IPS-NIHi7 (cell line): ENCODE measurements around the gene C1R.

Source experiments
- DNase-seq: peaks from one replicate; pipeline ENCODE4 v3.0.0; 2012; ENCODE audit warnings: mixed read lengths; ENCODE audit errors: extremely low spot score

C1R gene

DNA sequence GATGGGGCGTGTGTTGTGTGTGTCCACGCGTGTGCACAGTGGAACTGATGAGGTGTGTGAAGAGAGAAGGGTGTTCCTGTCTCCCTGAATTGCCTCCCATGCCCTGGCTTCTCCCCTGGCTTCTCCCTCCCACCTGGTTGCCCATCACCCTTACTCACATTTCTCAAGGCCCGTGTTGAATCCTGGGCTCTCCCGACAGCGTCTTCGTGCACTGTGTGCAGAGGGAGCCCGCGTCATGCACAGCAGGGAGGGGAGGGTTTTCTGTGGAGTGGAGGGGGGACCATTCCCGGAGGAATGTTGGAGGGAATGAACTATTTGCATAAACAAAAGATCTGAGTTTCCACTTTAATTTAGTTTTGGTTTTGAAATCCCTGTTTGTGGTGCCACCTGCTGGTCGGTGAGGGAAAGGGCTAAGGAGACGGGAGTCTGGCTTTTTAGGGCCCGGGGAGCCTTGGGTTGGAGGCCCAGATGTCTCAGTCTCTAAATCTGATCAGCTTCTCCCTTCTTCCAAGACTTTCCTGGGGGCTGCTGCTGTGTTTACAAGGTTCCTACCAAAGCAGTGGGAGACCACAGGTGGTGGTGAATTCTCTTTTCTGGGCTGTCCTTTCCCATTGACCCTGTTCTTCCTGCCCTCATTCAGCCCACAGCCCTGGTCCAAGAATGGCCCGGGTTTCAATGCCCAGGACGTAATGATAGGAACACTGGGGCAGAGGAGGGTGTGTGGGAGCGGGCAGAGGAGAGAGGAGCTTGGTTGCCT, at the start of gene C1R:
Gene C1R (minus strand): TSS at position 217 of the 757 bp plus-strand sequence. CDS start 57 bp downstream, at position 160.
- DNase-seq: peak; percentile 76

DNA sequence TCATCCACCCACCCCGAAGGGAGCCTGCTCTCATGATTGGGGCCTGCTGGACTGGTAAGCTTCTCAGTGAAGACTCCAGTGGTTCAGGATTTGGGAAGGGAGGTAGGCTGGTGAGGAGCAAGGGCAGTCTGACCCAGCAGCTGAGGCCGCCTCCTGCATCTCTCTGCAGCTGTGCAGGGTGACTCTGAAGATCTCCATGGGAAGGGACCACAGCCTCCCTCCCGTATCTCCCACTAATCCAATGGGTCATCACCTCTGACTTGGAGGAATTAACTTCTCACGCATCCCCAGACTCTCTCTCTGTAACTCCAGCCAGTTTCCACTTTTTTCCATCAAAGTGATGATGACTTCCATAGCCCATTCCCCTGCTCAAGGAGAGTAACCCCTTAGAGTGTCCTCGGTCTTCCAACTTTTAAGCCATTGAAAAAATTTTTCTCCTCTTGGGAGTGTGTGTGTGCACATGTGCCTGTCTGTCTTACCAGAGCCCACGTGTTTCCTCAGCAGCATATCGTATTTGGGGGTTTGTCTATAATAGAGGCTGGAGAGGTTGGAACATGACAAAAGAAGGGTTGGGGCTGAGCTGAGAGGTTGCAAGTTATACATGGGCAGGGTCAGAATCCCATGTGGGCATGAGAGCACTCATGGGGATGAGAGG, 49.2 kb upstream of the C1R start:
- no peak for DNase-seq

DNA sequence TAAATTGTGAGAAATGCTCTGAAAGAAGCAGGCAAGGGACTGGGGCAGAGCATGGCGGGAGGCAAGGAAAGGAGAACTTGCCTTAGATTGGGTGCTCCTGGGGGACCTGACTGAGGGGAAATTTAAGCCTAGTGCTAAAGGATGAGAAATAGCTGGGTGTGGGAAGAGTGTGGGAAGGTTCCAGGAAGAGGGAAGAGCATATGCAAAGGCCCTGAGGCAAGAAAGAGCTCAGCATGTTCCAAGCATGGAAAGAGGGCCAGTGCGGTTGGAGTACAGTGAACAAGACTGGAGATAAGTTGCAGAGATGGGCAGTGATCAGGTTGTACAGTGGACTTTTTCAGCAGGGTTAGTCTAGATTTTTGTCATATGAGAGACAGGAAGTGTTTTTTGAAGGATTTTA, 47.0 kb upstream of the C1R start:
- DNase-seq: no peak

DNA sequence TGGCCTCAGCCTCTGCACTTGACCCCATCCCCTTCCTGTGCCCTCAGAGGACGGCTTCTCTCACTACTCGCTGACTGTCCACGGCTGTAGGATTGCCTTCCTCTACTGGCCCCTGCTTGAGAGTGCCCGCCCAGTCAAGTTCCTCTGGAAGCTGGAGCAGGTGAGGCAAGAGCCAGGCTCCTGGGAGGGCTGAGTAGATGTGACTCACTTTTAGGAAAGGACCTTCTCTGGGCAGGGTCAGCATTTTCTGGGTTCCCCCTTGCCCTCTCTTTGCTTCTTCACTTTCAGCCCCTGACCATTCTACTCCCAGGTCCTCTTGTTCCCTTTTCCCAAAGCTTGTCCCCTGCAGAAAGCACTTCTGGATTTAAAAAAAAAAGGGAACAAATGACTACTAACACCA, 45.7 kb upstream of the C1R start:
- DNase-seq: no peak

DNA sequence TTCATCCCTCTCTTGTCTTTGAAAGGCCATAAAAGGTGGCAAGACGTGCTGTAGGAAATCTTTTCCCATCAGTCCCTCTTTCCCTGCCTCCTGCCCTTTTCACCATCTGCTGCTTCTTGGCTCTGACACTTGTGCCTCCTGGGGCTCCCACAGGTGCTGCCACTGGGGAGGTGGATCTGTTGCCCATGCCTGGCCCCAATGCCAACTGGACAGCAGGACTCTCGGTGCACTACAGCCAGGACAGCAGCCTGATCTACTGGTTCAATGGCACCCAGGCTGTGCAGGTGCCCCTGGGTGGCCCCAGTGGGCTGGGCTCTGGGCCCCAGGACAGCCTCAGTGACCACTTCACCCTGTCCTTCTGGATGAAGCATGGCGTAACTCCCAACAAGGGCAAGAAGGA, 44.4 kb upstream of the C1R start:
- no peak for DNase-seq

DNA sequence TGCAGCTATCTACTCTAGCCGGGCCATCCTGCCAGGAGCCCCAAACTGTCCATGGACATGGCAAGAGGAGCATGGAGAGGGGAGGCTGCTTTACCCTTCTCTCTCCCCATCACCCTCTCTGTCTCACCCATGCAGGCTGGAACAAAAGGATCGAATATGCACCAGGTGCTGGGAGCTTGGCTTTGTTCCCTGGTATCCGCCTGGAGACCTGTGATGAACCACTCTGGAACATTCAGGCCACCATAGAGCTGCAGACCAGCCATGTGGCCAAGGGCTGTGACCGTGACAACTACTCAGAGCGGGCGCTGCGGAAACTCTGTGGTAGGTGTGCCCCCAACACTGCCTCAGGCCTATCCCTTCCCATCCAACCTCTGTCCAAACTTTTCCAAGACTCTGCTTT, 43.8 kb upstream of the C1R start:
- no peak for DNase-seq

DNA sequence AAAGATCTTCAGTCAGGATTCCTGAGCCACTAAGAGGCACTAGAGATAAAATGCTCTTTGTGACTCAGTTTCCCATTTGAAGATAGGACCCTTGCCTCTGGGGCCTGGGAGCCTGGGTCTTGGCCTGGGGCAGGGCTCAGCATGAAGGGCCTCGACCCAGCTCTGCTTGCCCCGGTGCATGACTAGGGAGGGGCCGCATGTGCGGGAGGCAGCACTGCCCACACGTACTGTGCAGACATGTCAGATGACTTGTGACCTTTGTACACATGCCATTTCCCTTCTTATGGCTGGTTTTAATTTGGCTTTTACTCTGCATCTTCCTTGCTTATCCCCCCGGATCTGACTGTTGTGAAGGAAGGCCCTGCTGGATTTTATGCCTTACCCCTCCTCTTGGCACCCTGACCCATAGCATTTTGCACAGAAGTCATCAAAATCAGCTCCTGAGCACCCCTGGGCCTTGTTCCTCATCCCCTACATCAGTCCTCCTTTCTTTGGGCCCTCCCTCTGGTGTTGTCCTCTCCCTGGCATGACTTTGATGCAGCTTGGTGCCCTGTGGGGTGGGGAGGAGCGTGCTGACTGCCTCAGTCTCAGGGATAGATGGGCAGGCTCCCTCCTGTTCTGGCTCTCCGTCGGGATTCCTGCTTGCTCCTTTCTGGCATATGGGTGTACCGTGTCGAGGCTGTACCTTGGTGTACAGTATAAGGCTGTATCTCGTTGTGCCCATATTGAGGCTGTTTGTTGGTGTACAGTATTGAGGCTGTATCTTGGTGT, 42.3 kb upstream of the C1R start:
- no peak for DNase-seq

DNA sequence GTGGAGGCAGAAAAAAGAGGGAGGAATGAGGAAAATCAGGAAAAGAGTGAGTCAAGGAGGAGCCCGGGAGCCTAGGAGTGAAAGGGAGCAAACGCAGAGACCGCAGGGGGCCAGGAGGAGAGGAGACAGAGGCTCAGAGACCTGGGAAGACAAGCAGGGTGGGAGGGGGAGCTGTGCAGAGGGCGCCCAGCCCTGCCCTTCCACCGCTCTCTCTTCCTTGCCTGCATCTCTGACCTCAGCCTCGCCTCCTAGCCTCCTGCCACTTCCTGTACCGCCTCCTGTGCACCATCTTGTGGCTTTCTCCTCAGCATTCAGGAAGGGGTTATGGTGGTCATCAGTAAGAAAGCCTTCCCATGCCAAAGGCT, 39.2 kb upstream of the C1R start:
- no peak for DNase-seq

DNA sequence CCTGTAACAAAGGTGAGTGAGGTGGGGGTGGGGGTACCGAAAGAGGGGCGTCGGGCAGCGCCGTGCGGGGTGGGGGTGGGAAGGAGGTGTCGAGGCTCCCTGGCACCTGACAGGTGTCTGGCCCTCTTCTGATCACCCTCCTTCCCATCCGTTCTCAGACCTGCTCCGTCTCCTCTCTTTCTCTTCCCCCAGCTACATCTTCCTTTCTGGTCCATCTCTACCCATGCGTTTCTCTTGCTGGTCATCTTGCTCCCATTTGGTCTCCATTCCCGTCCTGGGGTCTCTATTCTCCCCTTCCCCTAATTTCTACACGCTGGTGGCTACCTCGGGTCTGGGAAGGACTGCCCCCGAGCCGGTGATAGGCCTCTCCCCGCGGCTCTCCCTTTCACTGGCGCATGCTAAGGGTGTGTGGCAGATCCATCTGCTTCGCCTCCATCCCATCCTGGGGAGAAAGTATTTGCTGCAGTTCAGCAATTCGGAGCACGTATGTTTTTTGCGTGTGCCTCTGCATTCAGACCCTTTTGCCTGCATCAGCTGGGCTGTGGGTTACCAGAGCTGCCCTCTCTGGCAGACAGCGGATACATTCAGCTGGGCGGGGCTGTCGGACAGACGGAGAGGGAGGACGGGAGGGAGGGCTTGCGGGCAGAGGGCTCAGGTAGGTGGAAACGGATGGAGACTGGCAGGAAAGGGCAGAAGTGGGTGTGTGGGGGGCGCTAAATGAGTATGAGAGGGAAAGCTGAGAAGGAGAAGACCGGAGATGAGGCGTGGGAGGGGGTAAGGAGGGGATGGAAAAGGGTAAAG, 38.7 kb upstream of the C1R start:
- DNase-seq: peak; percentile 81

DNA sequence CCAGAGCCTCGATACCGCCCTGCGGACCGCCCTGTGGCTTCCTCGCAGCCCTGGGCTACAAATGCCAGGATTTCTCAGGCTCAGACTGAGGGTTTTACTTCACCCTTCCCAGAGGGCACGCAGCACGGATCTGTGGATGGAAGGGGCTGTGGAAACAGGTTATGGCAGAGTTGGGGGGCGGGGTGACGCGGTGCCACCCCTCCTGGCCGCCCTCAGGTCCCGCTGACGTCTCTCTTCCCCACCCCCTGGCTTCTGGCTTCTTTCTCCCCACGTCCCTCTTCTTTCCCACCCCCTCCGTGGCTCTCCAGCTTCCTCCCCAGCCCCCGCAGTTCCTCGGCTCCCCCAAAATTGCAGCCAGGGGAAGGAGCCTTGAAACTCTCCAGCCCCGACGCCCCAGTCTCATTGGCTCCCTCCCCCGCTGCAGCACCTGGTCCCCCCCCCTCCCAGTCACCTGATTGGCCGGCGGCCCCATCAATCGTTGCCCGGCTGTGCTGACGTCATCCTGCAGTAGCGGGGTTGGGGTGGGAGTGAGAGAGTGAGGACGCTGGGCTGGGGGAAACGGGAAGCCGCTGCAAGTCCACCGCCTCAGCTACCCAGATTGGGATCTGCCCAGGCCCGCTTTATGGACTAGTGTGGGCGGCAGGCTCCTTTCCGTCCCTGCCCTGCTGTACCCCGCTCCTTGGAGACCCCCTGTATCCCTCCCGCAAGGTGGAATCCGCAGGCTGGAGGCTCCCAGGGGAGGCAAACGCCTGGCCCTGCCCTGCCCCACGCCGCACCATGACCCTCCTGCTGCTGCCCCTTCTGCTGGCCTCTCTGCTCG, 37.8 kb upstream of the C1R start, which contains the start of gene CLSTN3:
Gene CLSTN3 (plus strand): TSS at position 500 of the 820 bp plus-strand sequence. CDS start 278 bp downstream, at position 778.
- peak; percentile 100 for DNase-seq

DNA sequence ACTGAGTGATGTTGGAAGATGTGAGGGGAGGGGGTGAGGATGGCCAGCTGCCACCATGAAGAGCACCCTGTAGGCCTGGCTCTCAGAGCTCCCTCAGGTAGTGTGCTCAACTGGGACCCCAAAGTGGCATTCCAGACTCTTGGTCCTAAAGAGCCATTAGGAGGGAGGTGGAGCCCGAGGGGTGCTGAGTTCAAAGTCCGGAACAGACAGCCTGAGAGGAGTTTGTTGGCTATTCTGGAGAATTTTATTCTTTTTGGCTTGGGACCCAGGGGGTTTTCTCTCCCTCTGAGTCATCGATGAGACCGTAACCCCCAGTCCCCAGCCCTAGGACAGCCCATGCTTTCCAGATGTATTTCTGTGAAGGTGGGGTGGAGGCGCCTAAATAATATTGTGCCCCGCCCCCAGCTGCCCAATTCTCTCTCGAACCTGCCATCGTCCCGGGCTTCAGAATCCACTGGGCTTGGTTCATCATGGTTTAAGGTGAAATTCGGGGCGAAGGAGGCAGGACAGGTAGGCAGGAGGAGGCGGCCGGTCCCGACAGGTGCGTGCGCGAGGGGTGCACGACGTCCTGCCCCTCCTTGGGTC, 37.1 kb upstream of the C1R start:
- DNase-seq: no peak

DNA sequence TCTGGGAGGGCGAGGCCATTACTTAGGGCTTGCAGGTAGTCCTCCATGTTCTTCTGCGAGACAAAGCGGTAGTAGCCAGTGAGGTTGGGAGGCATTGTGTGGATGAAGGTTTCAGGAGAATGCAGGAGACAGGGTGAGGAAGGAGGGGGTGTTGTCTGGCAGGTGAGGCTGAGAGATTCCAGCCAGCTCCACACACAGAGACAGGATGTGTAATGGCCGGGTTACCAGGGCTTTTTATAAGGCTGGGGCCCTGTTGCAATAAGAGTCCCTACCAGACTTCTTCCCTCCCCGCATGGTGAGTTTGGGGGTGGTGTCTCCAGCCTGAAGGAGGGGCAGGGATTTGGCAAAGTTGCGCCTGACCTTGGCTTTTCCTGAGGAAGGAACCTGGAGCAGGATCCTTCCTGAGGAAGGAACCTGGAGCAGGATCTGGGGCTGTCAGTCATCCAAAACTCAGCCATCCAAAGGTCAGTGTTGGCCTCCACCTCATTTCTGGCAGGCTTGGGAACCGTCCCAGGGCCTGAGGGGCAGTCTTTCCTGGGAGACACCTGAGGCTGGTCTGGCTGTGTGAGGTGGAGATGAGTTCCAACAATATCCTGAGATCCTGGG, 36.5 kb upstream of the C1R start, which contains the start of gene RBP5:
Gene RBP5 (minus strand): TSS at position 209 of the 606 bp plus-strand sequence. CDS start 114 bp downstream, at position 95.
- DNase-seq: peak; percentile 38

DNA sequence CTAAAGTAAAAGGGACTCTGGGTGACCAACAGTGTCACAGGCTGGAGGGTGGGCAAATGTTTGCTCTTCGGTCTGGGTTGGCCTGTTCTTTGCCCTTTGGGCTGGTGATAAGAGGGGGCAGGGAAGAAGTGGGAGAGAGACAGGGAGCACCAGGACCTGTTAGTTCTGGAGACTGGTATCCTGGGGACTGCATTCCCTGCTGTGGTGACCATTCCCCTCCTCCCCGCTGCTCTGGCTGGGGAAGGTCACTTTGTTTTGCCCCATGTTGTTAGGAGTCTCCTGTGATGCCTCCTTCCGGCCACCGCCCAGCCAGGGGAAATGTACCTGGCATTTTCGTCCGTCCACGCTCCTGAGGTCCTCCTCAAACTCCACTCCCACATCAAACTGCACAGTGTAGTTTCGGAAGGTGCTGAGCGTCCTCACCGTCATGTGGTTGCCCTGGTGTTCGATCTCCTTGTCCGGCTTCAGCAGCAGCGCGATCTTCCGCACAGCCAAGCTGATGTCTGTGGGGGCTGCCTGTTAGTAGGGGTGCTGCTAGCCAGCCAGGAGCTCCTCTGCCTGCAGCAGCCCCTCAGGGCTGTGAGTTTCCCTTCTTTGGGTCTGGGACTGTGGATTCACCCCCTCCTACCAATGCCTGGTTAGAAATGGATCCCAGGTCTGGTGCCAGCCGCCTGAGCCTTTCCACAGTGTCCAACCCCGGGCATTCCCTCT, 35.8 kb upstream of the C1R start:
- DNase-seq: no peak

DNA sequence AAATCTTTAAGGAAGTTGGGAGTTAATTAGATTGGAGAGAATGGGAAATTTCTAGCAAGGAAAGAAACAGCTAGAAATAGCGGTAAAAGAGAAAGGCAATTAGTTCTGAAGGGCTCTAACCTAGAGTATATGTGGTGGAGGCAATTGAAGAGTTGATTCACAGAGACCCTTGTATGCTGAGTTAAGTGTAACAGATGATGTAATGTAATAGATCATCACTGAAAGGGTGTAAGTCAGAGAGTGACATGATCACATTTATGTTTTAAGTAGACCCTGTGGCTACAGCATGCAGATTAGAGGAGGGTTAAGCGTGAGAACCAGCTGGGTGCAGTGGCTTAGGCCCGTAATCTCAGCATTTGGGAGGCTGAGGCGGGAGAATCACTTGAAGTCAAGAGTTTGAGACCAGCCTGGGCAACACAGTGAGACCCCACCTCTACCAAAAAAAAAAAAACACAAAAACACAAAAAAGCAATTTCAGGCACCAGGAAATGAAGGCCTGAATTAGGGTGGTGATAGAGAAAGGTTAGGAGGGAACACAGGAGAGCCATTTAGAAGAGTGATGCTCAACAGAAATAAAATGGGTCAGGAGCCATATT, 33.5 kb upstream of the C1R start:
- no peak for DNase-seq

DNA sequence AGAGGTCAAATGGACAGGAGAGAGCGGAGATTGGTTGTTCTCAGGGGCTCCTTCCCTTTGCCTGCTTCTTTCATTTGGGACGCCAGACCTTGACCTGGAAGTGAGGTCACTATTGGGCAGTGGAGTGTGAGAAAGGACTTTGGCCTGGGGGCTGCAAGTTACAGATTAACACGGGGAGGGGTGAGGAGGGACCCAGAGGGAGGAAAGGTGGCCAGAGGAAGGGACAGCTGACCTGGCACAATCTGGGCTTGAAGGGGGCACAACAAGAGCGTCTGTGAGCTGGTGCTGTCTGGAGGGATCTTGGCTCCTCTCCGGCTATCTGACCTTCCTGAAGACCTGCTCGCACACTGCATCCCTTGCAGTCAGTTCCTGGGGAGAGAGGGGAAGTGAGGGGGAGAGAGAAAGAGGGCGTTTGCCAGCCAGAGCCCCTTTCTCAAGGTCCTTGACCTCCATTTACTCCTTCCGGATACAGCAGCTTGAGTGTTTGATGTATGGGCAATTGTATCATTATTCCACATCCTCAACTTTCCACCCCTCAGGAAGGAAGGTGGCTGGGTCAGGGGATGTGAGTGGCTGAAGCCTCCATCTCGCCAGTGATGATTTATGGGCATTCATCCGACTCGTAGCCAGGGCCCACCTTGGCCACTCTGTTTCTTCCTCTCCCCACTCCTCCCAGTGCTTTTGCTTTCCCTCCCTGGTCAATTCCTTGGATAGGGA, 31.7 kb upstream of the C1R start:
- DNase-seq: no peak

DNA sequence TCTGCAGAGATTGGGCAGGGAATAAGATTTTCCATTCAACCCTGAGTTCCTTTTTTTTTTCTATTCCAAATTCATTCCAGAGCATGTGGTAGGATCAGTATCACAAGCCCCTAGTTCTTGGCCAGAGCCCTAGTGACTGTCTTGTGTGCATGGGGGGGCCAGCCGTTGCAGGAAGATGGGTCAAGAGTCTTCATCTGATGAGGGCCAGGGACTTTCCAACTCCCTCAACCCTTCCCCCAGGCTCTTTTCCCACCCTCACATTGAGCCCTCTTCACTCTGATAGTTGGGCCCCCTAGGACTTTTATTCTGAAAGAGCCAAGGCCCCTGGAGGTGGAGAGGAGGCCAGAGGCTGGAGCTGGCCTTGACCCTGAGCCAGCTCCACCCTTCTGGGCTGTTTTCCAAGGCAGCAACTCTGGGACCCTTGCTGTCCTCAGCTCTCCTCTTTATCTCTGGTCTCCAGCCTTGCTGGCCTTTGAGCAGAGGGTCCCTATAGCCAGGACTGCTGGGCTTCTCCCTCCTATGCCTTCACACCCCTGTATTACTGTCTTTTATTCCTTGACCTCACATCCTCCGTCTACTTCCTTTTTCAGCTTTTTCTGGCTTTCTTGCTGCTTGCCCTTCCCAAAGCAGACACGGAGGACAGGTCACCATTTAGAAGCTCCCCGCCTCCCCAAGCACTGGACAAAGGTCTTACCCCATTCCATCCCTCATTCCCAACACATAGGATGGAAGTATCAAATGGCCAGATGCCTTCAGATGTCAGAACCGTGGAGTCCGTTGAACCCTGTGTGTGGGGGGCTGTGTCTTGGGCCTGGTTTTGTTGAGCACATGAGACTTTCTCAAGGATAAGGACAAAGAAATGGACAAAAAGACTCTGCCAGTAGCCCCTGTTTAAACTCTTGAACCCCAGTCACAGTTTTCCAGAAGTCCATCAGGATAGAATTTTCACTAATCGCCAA, 30.8 kb upstream of the C1R start:
- DNase-seq: no peak

DNA sequence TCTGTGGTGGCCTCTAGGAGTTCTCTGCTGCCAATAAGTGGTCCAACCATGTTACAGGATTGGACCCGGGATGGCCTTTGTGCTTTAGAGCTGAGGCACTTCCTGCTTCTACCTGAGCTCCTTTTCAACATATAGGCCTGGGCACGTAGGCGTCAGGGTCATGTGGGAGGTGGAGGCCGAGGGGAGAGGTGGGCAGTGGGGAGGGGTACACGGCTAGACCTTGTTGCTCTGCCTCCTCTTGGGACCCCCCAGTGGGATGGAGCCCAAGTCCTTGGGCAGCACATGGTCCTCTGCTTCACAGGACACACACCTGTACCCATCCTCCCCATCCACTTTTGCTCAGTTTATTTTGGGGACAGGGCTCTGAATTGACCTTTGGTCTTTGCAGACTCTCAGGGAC, 29.1 kb upstream of the C1R start:
- DNase-seq: no peak
